Right lobe of liver (tissue), 6 donors: ENCODE measurements around the gene NOD1. TPM values are rescaled to one million over a fixed set of nuclear protein-coding genes. Genes with fewer than 3 reads are reported as not detected.

ENCODE experiments used
- ATAC-seq, 4 donors: fragments of 200-7000 bp; cut with Tn5 transposase; one replicate each; pipeline ENCODE4 v1.9.1; 2020; ENCODE audit warnings: mild to moderate bottlenecking in 4 of 4, moderate library complexity in 4 of 4
- DNase-seq, 3 donors: peaks; one replicate each; pipeline ENCODE4 v3.0.0-alpha.2; 2020
- H3K27ac ChIP-seq, 3 donors: fragments of 200-600 bp; one replicate each; pipeline ENCODE4 v1.8.0; 2022
- H3K27me3 ChIP-seq, 2 donors: fragments of 200-600 bp; one replicate each; pipeline ENCODE4 v1.8.0; 2022
- H3K36me3 ChIP-seq, 4 donors: fragments of 200-600 bp; sonication (generic) in 1 of 4; one replicate each; pipeline versions ENCODE4 v1.5.1 to v1.8.0; 2017 to 2022; ENCODE audit warnings: control low read depth in 1 of 4
- H3K4me1 ChIP-seq, 4 donors: fragments of 200-600 bp; sonication (generic) in 1 of 4; one replicate each; pipeline versions ENCODE4 v1.5.1 to v1.8.0; 2017 to 2022; ENCODE audit warnings: control low read depth in 1 of 4
- H3K4me3 ChIP-seq, 3 donors: fragments of 200-600 bp; one replicate each; pipeline ENCODE4 v1.8.0; 2022
- H3K9me3 ChIP-seq, 4 donors: fragments of 200-600 bp; sonication (generic) in 1 of 4; one replicate each; pipeline versions ENCODE4 v1.5.1 to v1.8.0; 2017 to 2022; ENCODE audit warnings: control low read depth in 1 of 4
- POLR2A ChIP-seq: fragments of 450-650 bp; IDR thresholded peaks from one replicate; pipeline ENCODE4 v1.6.1; 2017; ENCODE audit warnings: antibody characterized with exemption, mild to moderate bottlenecking
- WGBS: methylation state at CpG from one replicate; pipeline ENCODE4 v1.1.6; 2018; ENCODE audit warnings: low coverage, low lambda C conversion rate; ENCODE audit not compliant: insufficient coverage; ENCODE audit errors: missing lambda C conversion rate; 5-methylcytosine and 5-hydroxymethylcytosine counted together
- intact Hi-C, 2 donors: fragments of 100-400 bp; cut with DNase I; formaldehyde crosslinking; loops; one replicate each; pipeline versions ENCODE4 v1.11.2 to v1.14.1; 2022
- total RNA-seq, 6 experiments: library from RNA; depleted of rRNA in 2 of 6; stranded (reverse); fragments of >200 nt in 2 of 6; fragmentation: NEBNext Ultra II Directional in 3 of 6; extraction: Animal tissue kit (Norgen Biotek cat#: 25700) in 3 of 6; gene quantifications; one replicate each; pipeline versions ENCODE4 v1.1.0 to v1.2.4, GENCODE V29; 2016 to 2023
- TF ChIP-seq, protein P1 (sequence below), 4 donors: fragments of 200-600 bp in 3 of 4; fragments of 450-650 bp in 1 of 4; IDR thresholded peaks; one replicate each; pipeline versions ENCODE4 v1.5.1 to v1.8.0; 2016 to 2022; ENCODE audit warnings: antibody characterized with exemption in 4 of 4, mild to moderate bottlenecking in 2 of 4
- donor health status: DM: no; HTN: yes; CAD: no.
- donor health status: DM: no; HTN: no; CAD: no.
- donor health status: DM: no; HTN: no; CAD: no.
- donor health status: DM: no; HTN: yes; CAD: no.
- donor health status: DM: no; HTN: yes; CAD: no.

Gene NOD1
- total RNA-seq, 6 experiments from 2014 or later: 1.7 to 5.3 (median 2.7) TPM

DNA sequence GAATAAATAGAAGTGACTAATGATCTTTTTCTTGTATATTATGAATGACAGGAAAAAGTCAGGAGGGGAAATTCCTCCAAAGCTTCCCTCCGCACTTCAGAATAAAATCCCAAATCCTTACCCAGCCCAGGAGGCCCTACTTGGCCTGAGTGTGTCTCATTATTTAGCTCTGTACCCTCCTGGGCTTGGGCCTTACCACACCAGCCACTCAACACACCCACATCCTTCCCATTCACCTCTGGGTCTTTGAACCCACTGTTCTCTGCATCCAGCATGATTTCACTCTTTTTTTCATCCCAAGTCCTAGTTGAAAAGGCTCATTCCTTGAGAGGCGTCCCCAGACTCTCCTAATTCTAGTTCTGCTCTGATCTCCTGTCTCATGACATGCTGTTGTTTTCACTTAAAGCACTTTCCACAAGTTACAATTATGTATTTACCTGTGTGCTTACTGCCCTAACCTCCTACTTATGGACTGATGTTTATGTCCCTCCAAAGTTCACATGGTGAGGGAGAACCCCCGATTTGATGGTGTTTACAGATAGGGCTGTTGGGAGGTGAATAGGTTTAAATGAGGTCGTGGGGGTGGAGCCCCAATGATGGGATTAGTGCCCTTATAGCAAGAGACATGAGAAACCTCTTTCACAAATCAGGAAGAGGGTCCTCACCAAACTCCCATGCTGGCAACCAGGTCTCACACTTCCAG, 6.4 kb downstream of the NOD1 start:
- Histone ChIP-seq H3K27ac (peak overlapping the region in 1 of 3 donors; percentile 33), H3K4me3 (no peak overlapping the region), H3K36me3 (no peaks in the 10 kb centered on the region), H3K27me3 (no peaks in the 10 kb centered on the region), H3K9me3 (no peaks in the 10 kb centered on the region), H3K4me1 (peaks cover 0 to 6% (median 0%) of the 10 kb centered on the region in 4 donors)
- DNase-seq (no peak), ATAC-seq (no peak)
- TF ChIP-seq, protein P1, sequence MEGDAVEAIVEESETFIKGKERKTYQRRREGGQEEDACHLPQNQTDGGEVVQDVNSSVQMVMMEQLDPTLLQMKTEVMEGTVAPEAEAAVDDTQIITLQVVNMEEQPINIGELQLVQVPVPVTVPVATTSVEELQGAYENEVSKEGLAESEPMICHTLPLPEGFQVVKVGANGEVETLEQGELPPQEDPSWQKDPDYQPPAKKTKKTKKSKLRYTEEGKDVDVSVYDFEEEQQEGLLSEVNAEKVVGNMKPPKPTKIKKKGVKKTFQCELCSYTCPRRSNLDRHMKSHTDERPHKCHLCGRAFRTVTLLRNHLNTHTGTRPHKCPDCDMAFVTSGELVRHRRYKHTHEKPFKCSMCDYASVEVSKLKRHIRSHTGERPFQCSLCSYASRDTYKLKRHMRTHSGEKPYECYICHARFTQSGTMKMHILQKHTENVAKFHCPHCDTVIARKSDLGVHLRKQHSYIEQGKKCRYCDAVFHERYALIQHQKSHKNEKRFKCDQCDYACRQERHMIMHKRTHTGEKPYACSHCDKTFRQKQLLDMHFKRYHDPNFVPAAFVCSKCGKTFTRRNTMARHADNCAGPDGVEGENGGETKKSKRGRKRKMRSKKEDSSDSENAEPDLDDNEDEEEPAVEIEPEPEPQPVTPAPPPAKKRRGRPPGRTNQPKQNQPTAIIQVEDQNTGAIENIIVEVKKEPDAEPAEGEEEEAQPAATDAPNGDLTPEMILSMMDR (IDR thresholded peaks at IDR 0.05): no peak
- no peak for TF ChIP-seq POLR2A
- intact Hi-C loops: no loop called here
- WGBS: 49% methylated on average over 4 of the region's 4 CpGs

DNA sequence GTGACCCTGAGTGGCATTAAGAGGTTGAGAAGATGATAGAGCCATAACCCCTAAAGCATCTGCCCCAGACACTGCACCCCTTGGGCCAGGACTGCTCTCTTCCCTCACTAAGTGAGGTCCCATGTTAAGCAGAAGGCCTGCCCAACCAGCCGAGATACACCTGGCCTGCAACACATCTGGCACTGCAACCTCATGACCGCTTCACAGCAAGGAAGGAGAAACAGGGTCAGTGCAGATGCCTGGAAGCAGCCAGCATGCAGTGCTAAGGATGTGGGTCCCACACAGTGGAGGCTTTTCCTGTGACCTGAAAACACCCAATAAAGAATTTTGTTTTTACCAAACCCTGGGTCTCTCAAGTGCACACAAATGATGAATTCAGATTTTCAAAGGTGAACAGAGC, 7.4 kb downstream of the NOD1 start:
- Histone ChIP-seq H3K27me3 (no peaks in the 10 kb centered on the region), H3K36me3 (no peaks in the 10 kb centered on the region), H3K4me3 (no peak overlapping the region), H3K9me3 (no peaks in the 10 kb centered on the region), H3K4me1 (peaks cover 0 to 6% (median 0%) of the 10 kb centered on the region in 4 donors), H3K27ac (peak overlapping the region in 2 of 3 donors; percentile 7 to 49)
- no peak for DNase-seq
- WGBS: no CpG with 5 or more reads among the region's 2 CpGs
- intact Hi-C loops: no loop called here
- no peak for ATAC-seq
- no peak for TF ChIP-seq POLR2A
- TF ChIP-seq, protein P1 (IDR thresholded peaks at IDR 0.05): no peak

DNA sequence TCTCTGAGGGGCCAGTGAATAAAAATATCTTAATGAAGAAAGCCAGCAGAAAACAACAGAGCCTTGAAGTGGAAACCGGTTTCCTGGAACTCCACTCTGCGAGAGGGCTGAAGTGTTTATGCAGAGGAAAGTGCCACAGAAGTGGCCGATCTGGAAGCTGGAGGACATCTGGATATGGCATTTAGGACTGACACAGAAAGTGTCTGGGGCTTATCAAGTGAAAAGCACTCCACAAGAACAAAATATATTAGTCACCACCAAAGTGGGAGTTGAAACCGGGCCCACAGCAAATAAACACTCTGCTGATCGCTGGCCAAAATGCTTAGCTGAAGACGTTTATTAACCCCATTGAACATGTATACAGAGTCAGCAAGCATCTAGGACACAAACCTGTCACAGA, 7.8 kb downstream of the NOD1 start:
- peak; percentile 13 to 40 (median 20) for ATAC-seq
- intact Hi-C loops: no loop called here
- Histone ChIP-seq H3K27me3 (no peaks in the 10 kb centered on the region), H3K9me3 (no peaks in the 10 kb centered on the region), H3K4me1 (peaks cover 0 to 1% (median 0%) of the 10 kb centered on the region in 4 donors), H3K4me3 (no peak overlapping the region), H3K36me3 (no peaks in the 10 kb centered on the region), H3K27ac (peak overlapping the region in 2 of 3 donors; percentile 7 to 55)
- 53% methylated on average over 6 of the region's 6 CpGs for WGBS
- no peak for TF ChIP-seq POLR2A
- TF ChIP-seq, protein P1 (IDR thresholded peaks at IDR 0.05): no peak
- DNase-seq: no peak

DNA sequence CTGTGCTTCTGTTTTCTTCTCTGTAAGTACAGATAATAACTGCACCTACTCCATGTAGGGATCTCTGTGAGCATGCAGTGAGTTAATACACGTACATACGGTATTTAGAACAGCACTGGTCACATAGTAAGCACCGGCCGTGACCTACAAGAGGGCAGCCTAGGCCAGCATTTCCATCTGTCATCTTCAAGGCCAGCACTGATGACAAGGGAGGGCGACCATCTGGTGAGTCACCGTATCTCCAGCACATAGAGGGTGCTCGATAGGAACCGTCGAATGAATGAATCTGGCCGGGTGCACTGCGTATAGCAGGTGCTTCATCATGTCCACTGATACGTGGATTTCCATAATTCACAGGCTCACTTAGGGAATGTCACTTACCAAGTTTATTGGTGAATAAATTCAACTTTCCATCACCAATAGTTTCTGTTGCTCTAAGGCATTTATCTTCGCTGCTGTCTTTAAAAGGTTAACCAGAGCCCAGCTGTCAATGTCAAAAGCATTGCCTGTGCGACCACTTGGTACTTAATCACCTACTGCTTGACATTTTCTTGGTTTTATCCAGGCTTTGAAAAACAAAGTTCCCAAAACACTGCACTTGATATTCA, 8.3 kb downstream of the NOD1 start:
- DNase-seq: no peak
- TF ChIP-seq, protein P1 (IDR thresholded peaks at IDR 0.05): no peak
- no peak for TF ChIP-seq POLR2A
- Histone ChIP-seq H3K36me3 (no peaks in the 10 kb centered on the region), H3K27ac (peak overlapping the region in 2 of 3 donors; percentile 54 to 55), H3K4me3 (no peak overlapping the region), H3K4me1 (no peaks in the 10 kb centered on the region), H3K27me3 (no peaks in the 10 kb centered on the region), H3K9me3 (no peaks in the 10 kb centered on the region)
- intact Hi-C loops: no loop called here
- peak; percentile 28 to 58 (median 32) for ATAC-seq
- 71% methylated on average over 11 of the region's 14 CpGs for WGBS
